Mucosa of descending colon (tissue), 3 donors: ENCODE results near the gene LZTR1. TPM values are rescaled to one million over a fixed set of nuclear protein-coding genes. Genes with fewer than 3 reads are reported as not detected.
A peak's percentile ranks its signal among the peaks of the same experiment; 100 is the strongest.

Source experiments
- ATAC-seq: fragments of 200-7000 bp; cut with Tn5 transposase; one replicate; pipeline ENCODE4 v1.9.1; 2020; ENCODE audit warnings: mild to moderate bottlenecking, moderate library complexity
- DNase-seq, 3 donors: peaks; one replicate each; pipeline ENCODE4 v3.0.0-alpha.2; 2020
- H3K36me3 ChIP-seq: fragments of 200-600 bp; one replicate; pipeline ENCODE4 v1.8.0; 2021; ENCODE audit warnings: low read depth, mild to moderate bottlenecking
- H3K4me1 ChIP-seq: fragments of 200-600 bp; one replicate; pipeline ENCODE4 v1.8.0; 2021; ENCODE audit warnings: low read depth, mild to moderate bottlenecking
- H3K4me3 ChIP-seq: fragments of 200-600 bp; one replicate; pipeline ENCODE4 v1.8.0; 2021; ENCODE audit warnings: mild to moderate bottlenecking
- H3K9me3 ChIP-seq: fragments of 200-600 bp; one replicate; pipeline ENCODE4 v1.8.0; 2021; ENCODE audit warnings: mild to moderate bottlenecking
- intact Hi-C, 2 donors: fragments of 100-400 bp; cut with DNase I in 1 of 2; cut with micrococcal nuclease in 1 of 2; formaldehyde crosslinking; loops; one replicate each; pipeline versions ENCODE4 v1.11.0 to v1.11.1; 2022; cut with DNase I, micrococcal nuclease
- total RNA-seq, 3 donors: library from RNA; stranded (reverse); fragmentation: NEBNext Ultra II Directional in 2 of 3; extraction: Animal tissue kit (Norgen Biotek cat#: 25700) in 2 of 3; gene quantifications; one replicate each; pipeline versions ENCODE4 v1.2.1 to v1.2.4, GENCODE V29; 2021 to 2023
- TF ChIP-seq, protein P1 (sequence below): fragments of 200-600 bp; IDR thresholded peaks from one replicate; pipeline ENCODE4 v1.8.0; 2022; ENCODE audit warnings: antibody characterized with exemption, mild to moderate bottlenecking
- donor health status: DM: no; HTN: no; CAD: no; lungs with moderate emphysema.
- donor health status: DM: no; HTN: no; CAD: no.
- donor health status: DM: no; HTN: yes; CAD: no.

The LZTR1 gene
- total RNA-seq, 3 donors from 2014 or later: 42.9 to 71.3 (median 43.6) TPM

- DNase-seq (peak in 2 of 3 donors; percentile 40 to 63), ATAC-seq (peak; percentile 73)
- Histone ChIP-seq H3K4me3 (no peak overlapping the region), H3K4me1 (peaks cover 15% of the 10 kb centered on the region), H3K9me3 (no peaks in the 10 kb centered on the region), H3K36me3 (no peaks in the 10 kb centered on the region)
- TF ChIP-seq, protein P1, sequence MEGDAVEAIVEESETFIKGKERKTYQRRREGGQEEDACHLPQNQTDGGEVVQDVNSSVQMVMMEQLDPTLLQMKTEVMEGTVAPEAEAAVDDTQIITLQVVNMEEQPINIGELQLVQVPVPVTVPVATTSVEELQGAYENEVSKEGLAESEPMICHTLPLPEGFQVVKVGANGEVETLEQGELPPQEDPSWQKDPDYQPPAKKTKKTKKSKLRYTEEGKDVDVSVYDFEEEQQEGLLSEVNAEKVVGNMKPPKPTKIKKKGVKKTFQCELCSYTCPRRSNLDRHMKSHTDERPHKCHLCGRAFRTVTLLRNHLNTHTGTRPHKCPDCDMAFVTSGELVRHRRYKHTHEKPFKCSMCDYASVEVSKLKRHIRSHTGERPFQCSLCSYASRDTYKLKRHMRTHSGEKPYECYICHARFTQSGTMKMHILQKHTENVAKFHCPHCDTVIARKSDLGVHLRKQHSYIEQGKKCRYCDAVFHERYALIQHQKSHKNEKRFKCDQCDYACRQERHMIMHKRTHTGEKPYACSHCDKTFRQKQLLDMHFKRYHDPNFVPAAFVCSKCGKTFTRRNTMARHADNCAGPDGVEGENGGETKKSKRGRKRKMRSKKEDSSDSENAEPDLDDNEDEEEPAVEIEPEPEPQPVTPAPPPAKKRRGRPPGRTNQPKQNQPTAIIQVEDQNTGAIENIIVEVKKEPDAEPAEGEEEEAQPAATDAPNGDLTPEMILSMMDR: no peak
- intact Hi-C loops: no loop called here
Measured at GRCh38 chr22:21042978-21043859, 61.1 kb downstream of the LZTR1 start.

GRCh38 chr22:21043860-21044535 is 61.9 kb downstream of the LZTR1 start:
- no peak overlapping the region for H3K4me3 ChIP-seq
- ATAC-seq (no peak), DNase-seq (no peak)
- intact Hi-C loops: no loop called here
- peaks cover 15% of the 10 kb centered on the region for H3K4me1 ChIP-seq
- H3K9me3 ChIP-seq: no peaks in the 10 kb centered on the region
- TF ChIP-seq, protein P1: no peak
- H3K36me3 ChIP-seq: no peaks in the 10 kb centered on the region

- Histone ChIP-seq H3K4me3 (no peak overlapping the region), H3K36me3 (no peaks in the 10 kb centered on the region), H3K4me1 (peaks cover 15% of the 10 kb centered on the region), H3K9me3 (no peaks in the 10 kb centered on the region)
- TF ChIP-seq, protein P1: no peak
- ATAC-seq: peak; percentile 49
- intact Hi-C loops: no loop called here
- DNase-seq: no peak
Measured at GRCh38 chr22:21044931-21045584, 63.0 kb downstream of the LZTR1 start.

DNA sequence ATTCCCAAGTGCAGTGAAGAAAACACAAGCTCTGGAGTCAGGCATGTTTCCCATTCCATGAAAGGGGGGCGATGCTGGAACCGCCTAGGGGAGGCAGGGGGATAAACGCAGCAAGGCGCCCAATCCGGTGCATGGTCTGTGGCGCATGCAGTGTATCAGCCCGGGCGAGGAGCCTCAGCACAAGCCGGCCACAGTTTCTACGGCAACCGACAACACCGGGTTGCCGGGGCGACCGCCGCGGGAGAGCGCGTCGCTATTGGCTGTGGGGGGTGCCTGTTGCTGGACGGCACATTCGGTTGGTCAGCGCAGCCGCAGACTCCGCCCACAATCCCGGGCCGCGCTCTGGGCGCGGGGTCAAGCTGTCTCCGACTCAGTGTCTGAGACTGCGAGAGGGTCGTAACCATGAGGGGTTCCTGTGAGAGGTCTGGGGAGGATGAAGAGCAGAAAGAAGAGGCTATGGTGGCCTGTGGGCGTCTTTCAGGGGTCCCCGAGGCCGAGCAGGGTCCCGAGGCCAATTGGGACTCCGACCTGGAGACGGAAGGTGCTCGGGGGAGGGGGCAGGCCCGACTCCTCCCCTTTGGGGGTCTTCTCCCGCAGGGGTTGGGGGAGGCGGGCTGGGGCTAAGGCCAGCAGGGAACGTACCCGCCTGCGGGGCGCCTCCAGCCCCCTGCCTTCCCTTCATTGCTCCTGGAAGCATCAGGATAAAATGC is 63.6 kb downstream of the LZTR1 start, which contains the start of gene LRRC74B:
TSS of gene LRRC74B (plus strand) at position 362 of the 710 bp plus-strand sequence. CDS start at position 403, 41 bp downstream.
- Histone ChIP-seq H3K4me1 (peaks cover 15% of the 10 kb centered on the region), H3K4me3 (no peak within 1 kb of the TSS), H3K9me3 (no peaks in the 10 kb centered on the region), H3K36me3 (no peaks in the 10 kb centered on the region)
- DNase-seq: peak; percentile 86 to 90 (median 88)
- intact Hi-C loops: no loop called here
- ATAC-seq: peak; percentile 91
- TF ChIP-seq, protein P1: no peak

GRCh38 chr22:21047035-21047661 is 65.1 kb downstream of the LZTR1 start:
- intact Hi-C loops: no loop called here
- ATAC-seq (no peak), DNase-seq (no peak)
- TF ChIP-seq, protein P1: no peak
- Histone ChIP-seq H3K4me1 (peaks cover 15% of the 10 kb centered on the region), H3K9me3 (no peaks in the 10 kb centered on the region), H3K36me3 (no peaks in the 10 kb centered on the region), H3K4me3 (no peak overlapping the region)
